HEK293 (cell line): ENCODE results near the gene TMOD1.

Experiments used
- PRDM2 ChIP-seq: fragments of 450-650 bp; formaldehyde crosslinking; IDR thresholded peaks from 2 replicates; pipeline ENCODE4 v1.5.1; 2016; ENCODE audit warnings: missing biosample characterization, missing genetic modification characterization, borderline replicate concordance
- SCRT1 ChIP-seq: fragments of 450-650 bp; formaldehyde crosslinking; IDR thresholded peaks from 2 replicates; pipeline ENCODE4 v1.5.1; 2016; ENCODE audit warnings: missing biosample characterization, missing genetic modification characterization, borderline replicate concordance
- SP2 ChIP-seq: fragments of 450-650 bp; formaldehyde crosslinking; IDR thresholded peaks from 2 replicates; pipeline ENCODE4 v1.5.1; 2016; ENCODE audit warnings: missing biosample characterization, missing genetic modification characterization
- TCF7L2 ChIP-seq: IDR thresholded peaks from 2 replicates; pipeline ENCODE4 v1.6.1; 2011; ENCODE audit warnings: low read depth, mild to moderate bottlenecking, inconsistent platforms, low read length, moderate library complexity, borderline replicate concordance
- ZBTB11 ChIP-seq: fragments of 450-650 bp; formaldehyde crosslinking; conservative IDR thresholded peaks from 2 replicates; pipeline ENCODE4 v1.5.1; 2016; ENCODE audit warnings: low read depth, missing biosample characterization, missing genetic modification characterization
- ZNF114 ChIP-seq: fragments of 450-650 bp; formaldehyde crosslinking; IDR thresholded peaks from 2 replicates; pipeline ENCODE4 v1.5.0; 2017; ENCODE audit warnings: missing biosample characterization, missing genetic modification characterization
- ZNF623 ChIP-seq: fragments of 450-650 bp; formaldehyde crosslinking; IDR thresholded peaks from 2 replicates; pipeline ENCODE4 v1.5.1; 2016; ENCODE audit warnings: missing biosample characterization, missing genetic modification characterization
- TF ChIP-seq, protein P1 (sequence below): fragments of 450-650 bp; formaldehyde crosslinking; IDR thresholded peaks from 2 replicates; pipeline ENCODE4 v1.5.1; 2016; ENCODE audit warnings: missing biosample characterization, missing genetic modification characterization

GRCh38 chr9:97591535-97591934, 90.1 kb downstream of the TMOD1 start:
- TF ChIP-seq, protein P1, sequence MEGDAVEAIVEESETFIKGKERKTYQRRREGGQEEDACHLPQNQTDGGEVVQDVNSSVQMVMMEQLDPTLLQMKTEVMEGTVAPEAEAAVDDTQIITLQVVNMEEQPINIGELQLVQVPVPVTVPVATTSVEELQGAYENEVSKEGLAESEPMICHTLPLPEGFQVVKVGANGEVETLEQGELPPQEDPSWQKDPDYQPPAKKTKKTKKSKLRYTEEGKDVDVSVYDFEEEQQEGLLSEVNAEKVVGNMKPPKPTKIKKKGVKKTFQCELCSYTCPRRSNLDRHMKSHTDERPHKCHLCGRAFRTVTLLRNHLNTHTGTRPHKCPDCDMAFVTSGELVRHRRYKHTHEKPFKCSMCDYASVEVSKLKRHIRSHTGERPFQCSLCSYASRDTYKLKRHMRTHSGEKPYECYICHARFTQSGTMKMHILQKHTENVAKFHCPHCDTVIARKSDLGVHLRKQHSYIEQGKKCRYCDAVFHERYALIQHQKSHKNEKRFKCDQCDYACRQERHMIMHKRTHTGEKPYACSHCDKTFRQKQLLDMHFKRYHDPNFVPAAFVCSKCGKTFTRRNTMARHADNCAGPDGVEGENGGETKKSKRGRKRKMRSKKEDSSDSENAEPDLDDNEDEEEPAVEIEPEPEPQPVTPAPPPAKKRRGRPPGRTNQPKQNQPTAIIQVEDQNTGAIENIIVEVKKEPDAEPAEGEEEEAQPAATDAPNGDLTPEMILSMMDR (tag by site-specific recombination): no peak
- no peak for TF ChIP-seq TCF7L2
- no peak for TF ChIP-seq ZBTB11 (tag by site-specific recombination)
- TF ChIP-seq SCRT1: no peak
- TF ChIP-seq ZNF114: no peak
- no peak for TF ChIP-seq SP2 (tag by site-specific recombination)
- no peak for TF ChIP-seq PRDM2
- TF ChIP-seq ZNF623 (tag by site-specific recombination): no peak
